Measurements from ENCODE around the gene KDELR3. TPM values are rescaled to one million over a fixed set of nuclear protein-coding genes. Genes with fewer than 3 reads are reported as not detected.
A peak's percentile ranks its signal among the peaks of the same experiment; 100 is the strongest.

KDELR3 gene
- total RNA-seq, 1 experiment from 2014 or later = 7.3 TPM

DNA sequence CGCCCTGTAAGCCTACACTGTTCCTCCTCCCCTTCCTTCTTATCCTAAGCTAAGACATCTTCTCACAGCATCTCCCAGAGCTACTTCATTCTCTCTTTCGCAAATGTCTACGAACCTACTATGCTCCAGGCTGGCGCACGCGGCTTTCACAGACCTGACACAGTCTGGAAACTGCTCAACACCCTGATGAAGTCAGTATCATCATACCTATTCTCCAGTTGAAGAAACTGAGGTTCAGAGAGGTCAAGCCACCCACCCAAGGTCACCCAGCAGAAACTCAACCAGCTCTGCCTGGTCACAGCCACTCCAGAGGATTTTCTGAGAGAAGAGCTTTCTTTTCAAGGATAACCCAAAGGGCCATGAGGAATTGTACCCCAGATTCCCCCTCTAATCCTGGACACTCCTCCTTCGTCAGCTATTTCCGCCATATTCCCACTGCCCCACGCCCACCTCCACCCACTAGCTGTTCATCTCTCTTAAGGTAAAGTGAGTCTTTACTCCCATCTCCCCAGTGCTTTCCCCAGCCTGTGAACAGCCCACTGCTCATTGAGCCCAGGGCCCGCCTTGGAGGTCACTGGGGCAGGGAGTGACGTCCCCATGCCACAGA is 14.7 kb upstream of the KDELR3 start:
- peaks cover 3% of the 10 kb centered on the region; the same call in 1 of the 2 replicates for H3K4me1 ChIP-seq (ENCODE audit: insufficient read depth, low read length)
- H2BK20ac ChIP-seq (ENCODE audit: low read depth, low read length, poor library complexity, severe bottlenecking) = no peak overlapping the region
- H4K8ac ChIP-seq (replicated peaks; ENCODE audit: insufficient read length, low read depth, low read length) = no peak overlapping the region
- no peak overlapping the region for H3K27ac ChIP-seq (ENCODE audit: insufficient read length, low read depth, low read length)
- no peak overlapping the region for H2BK5ac ChIP-seq (ENCODE audit: insufficient read length, low read length)
- Mint-ChIP-seq H3K27ac (peak overlapping the region in 1 of 3 experiments; percentile 41; a peak in 1 of 7 replicates), H3K4me1 (peaks cover 29 to 49% of the 10 kb centered on the region in 2 experiments), H3K27me3 (ENCODE audit: low read depth) (peaks cover 81% of the 10 kb centered on the region), H3K4me3 (peak overlapping the region in 1 of 2 experiments; percentile 89; a peak in 2 of 5 replicates), H3K9me3 (no peaks in the 10 kb centered on the region; a peak in 1 of 5 replicates), H3K36me3 (ENCODE audit: insufficient read depth in 1 of 3, low read depth in 3 of 3) (no peaks in the 10 kb centered on the region; a peak in 2 of 7 replicates)
- H4K5ac ChIP-seq (ENCODE audit: insufficient read length, low read depth, low read length) = no peak overlapping the region
- no peak overlapping the region for H3T11ph ChIP-seq (ENCODE audit: low read length)
- no peak overlapping the region for H2BK120ac ChIP-seq (ENCODE audit: low read depth, low read length, poor library complexity, severe bottlenecking)
- peaks cover 19% of the 10 kb centered on the region for H3K27me3 ChIP-seq (ENCODE audit: insufficient read depth, low read length)
- no peak for DNase-seq
- H3K23ac ChIP-seq (ENCODE audit: insufficient read length, low read depth, low read length) = no peak overlapping the region
- H3K18ac ChIP-seq (ENCODE audit: insufficient read length, low read depth, low read length) = no peak overlapping the region
- H3K4ac ChIP-seq (ENCODE audit: low read depth, low read length) = no peak overlapping the region
- H3K79me1 ChIP-seq (ENCODE audit: insufficient read depth, low read depth, low read length, poor library complexity, severe bottlenecking) = no peaks in the 10 kb centered on the region
- WGBS (ENCODE audit: extremely low coverage, insufficient read length, low lambda C conversion rate) = no CpG with 5 or more reads among the region's 11 CpGs
- peaks cover 12% of the 10 kb centered on the region for H3K23me2 ChIP-seq (ENCODE audit: insufficient read length, low read depth, low read length, poor library complexity, severe bottlenecking)
- no peak overlapping the region for H3K14ac ChIP-seq (ENCODE audit: insufficient read depth, low read length)
- H2BK12ac ChIP-seq (ENCODE audit: insufficient read length, low read depth, low read length) = no peak overlapping the region
- no peak overlapping the region for H2BK15ac ChIP-seq (ENCODE audit: low read depth, low read length)
- H2AFZ ChIP-seq (ENCODE audit: low read length) = no peak overlapping the region
- no peak overlapping the region for H2AK5ac ChIP-seq (ENCODE audit: insufficient read length, low read length)
- H4K91ac ChIP-seq (ENCODE audit: insufficient read length, low read depth, low read length) = no peak overlapping the region
- H3K56ac ChIP-seq (ENCODE audit: insufficient read length, low read depth, low read length) = no peak overlapping the region
- peaks cover 4% of the 10 kb centered on the region for H4K20me1 ChIP-seq (ENCODE audit: control insufficient read depth, insufficient read depth, insufficient read length)
- H3K9ac ChIP-seq (ENCODE audit: extremely low read depth, insufficient read length, low read length) = no peak overlapping the region
- TF ChIP-seq, protein P1, sequence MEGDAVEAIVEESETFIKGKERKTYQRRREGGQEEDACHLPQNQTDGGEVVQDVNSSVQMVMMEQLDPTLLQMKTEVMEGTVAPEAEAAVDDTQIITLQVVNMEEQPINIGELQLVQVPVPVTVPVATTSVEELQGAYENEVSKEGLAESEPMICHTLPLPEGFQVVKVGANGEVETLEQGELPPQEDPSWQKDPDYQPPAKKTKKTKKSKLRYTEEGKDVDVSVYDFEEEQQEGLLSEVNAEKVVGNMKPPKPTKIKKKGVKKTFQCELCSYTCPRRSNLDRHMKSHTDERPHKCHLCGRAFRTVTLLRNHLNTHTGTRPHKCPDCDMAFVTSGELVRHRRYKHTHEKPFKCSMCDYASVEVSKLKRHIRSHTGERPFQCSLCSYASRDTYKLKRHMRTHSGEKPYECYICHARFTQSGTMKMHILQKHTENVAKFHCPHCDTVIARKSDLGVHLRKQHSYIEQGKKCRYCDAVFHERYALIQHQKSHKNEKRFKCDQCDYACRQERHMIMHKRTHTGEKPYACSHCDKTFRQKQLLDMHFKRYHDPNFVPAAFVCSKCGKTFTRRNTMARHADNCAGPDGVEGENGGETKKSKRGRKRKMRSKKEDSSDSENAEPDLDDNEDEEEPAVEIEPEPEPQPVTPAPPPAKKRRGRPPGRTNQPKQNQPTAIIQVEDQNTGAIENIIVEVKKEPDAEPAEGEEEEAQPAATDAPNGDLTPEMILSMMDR (conservative IDR thresholded peaks at IDR 0.05) = no peak
- H3K9me3 ChIP-seq (ENCODE audit: control insufficient read depth, low read depth, low read length) = no peaks in the 10 kb centered on the region
- no peaks in the 10 kb centered on the region for H3K79me2 ChIP-seq (ENCODE audit: insufficient read depth, low read length)
- H3K4me2 ChIP-seq (ENCODE audit: insufficient read depth, insufficient read length, low read length) = no peak overlapping the region

Data from H9 (cell line).